ENCODE results near the gene TBC1D20.

GRCh38 chr20:432677-433299 lies 29.5 kb downstream of the TBC1D20 start:
- TF ChIP-seq CTCF (conservative IDR thresholded peaks at IDR 0.05), result no peak
- TF ChIP-seq EZH2 (IDR thresholded peaks at IDR 0.05; ENCODE audit: low read depth), result no peak
